ENCODE results near the gene KLHL10.

The KLHL10 gene

DNA sequence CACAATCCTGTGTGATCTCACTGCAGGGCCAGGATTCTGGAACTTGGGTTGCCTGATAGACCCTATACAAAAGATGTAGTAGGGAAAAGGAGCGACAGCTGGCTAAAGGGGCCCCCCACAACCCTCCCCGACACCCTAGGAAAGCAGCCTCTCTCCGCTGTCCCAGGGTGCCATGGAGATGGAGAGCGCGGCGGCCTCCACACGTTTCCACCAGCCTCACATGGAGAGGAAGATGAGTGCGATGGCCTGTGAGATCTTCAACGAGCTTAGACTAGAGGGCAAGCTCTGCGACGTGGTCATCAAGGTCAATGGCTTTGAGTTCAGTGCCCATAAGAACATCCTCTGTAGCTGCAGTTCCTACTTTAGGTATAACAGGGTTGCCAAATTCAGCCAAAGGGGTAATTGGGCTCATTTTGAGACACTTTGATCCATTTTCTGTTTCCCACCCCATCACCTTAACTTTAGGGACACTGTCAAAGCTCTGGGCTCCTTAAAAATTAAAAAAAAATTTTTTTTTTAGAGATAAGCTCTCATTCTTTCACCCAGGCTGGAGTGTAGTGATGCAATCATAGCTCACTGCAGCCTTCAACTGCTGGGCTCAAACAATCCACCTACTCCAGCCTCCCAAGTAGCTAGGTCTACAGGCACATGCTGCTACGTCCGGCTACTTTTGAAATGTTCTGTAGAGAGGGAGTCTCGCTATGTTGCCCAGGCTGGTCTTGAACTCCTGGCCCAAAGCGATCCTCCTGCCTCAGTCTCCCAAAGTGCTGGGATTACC lies at the start of gene KLHL10:
Gene KLHL10 (plus strand): TSS at position 65 of the 778 bp plus-strand sequence. CDS start 108 bp downstream, at position 173.
- no peak for DNase-seq (ENCODE audit: low spot score)

DNA sequence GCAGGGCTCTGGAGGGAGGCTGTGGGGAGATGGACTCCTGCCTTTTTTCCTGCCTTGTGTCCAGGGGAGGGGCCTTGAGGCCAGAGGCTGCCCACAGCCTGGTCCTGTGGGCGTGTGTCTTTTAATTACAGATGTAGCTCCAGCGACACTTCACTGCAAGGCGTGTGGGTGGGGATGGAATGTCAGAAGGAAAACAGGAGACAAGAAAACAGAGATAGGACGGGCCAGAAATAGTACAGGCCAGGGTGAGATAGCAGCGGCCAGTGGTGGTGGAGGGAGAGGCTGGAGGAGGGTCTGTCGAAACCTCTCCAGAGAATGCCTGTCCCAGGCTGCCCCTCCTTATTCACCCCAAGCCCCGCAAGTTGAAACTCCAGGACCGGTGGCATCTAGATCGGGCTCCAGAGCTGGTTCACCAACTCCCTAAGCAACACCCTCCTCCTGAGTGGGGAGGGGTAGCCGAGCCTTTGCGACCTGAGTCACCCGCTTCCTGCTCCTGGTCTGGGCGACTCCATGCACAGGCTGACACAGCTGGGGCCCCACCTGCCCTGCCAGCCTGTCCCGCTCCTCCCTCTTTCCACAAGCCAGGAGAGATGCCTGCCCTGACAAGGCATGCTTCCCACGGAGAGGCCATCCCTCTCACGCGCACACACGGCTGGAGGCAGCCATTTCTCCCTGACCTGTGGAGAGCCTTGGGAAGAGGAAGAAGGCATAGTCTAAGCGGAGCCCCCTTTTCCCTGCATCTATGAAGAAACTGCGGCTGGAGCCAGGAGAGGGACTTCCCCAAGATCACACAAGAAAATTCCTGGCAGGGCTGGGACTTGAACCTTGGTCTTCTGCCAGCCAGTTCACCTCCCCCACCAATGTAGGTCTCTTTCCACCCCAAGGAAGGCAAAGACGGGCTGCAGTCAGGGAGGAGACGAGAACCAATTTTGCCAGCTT lies 44.5 kb upstream of the KLHL10 start:
- DNase-seq (ENCODE audit: low spot score): no peak

DNA sequence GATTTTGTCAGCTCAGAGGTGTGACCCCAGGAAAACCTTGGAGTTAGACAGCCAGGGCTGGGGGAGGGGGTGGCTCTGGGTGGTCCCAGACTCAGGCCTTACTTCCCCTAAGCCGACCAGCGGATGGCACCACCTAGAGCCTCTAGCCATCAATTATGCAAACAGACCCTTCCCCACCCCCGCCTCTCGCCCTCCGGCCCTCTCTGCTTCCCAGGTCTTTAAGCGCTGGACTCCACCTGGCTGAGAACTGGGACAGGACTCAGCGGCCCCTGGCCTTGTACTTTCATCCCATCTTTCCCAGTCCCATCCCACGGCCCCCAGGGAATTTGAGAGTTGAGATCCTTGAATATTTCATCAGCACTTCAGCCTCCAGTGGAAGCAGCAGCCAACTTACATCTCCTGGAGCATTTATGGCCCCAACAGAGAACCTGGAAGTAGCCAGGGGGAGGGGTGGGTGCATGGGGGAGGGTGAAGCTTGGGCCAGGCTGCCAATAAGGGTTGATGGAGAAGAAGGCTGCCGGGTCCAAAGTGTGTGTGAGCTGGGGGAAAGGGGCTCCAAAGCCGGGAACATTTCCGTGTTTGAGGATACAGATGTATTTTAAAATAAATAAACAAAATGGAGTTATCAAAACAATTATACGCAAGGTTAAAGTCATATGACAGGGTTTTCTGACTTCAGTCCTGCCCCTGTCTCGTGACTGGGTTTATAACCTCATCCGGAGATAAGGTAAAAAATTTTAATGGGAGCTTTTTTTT lies 43.7 kb upstream of the KLHL10 start:
- no peak for DNase-seq (ENCODE audit: low spot score)

DNA sequence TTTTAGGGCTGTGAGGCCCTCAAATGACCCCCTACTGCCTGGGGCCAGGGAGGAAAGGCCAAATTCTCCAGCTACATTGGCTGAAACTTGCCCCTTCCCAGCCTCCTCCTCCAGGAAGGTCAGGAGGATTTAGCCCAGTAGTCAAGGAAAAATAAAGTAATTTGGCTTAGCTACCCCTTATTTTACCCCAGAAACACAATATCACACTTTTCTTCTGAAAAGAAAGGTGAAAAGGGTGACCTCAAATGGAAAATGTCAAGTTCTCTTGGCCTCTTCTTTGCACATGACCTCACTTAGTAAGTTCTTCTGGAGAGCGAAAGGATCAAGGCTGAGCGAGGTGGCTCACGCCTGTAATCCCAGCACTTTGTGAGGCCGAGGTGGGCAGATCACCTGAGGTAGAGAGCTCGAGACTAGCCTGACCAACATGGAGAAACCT lies 43.1 kb upstream of the KLHL10 start:
- DNase-seq (ENCODE audit: low spot score): no peak

DNA sequence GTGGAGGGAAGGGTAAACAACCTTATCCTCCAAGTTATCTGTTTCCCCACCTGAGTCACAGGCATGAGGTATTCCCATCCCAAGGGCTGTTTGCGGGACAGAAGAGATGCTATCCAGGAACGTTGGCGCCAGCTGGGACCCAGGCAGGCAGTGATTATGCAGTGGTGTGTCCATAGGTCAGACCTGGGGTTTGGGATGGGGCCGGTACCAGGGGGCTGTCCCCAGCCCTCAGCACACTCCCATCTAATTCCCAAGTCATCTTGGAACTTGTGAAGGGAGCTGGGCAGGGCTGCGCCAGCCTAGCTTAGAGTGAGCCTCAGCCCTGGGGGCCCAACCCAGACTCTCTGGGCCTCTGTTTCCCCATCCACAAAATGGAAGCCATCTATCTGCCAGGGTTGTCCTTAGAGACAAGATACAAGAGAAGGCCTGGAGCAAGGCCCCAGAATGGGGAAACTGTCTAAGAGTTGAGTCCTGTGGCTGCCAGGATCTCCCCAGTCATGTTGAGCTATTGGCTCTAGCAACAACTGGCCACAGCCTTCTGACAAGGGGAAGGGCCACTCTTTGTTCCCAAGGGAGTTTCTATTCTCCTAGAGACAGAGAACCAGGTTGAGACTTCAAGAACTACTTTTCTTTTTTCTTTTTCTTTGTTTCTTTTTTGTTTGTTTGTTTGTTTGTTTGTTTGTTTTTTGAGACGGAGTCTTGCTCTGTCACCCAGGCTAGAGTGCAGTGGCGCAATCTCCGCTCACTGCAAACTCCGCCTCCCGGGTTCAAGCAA lies 41.3 kb upstream of the KLHL10 start:
- no peak for DNase-seq (ENCODE audit: low spot score)

DNA sequence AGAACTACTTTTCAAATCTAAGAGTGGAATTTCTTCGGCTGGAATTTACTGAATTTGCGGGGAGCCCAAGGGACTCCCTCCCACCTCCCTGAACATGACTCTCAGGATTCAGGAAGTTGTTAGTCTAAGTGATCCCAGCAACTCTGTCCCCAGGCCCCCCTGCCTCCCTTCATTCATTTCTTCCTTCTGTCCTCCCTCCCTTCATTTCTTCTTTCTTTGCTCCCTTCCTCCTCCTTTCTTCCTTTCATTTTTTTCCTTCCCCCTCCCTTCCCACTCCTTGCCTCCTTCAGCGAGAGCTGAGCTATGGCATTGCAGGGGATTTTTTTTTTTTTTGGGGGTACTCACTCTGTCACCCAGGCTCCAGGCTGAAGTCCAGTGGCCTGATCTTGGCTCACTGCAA lies 40.2 kb upstream of the KLHL10 start:
- no peak for DNase-seq (ENCODE audit: low spot score)

DNA sequence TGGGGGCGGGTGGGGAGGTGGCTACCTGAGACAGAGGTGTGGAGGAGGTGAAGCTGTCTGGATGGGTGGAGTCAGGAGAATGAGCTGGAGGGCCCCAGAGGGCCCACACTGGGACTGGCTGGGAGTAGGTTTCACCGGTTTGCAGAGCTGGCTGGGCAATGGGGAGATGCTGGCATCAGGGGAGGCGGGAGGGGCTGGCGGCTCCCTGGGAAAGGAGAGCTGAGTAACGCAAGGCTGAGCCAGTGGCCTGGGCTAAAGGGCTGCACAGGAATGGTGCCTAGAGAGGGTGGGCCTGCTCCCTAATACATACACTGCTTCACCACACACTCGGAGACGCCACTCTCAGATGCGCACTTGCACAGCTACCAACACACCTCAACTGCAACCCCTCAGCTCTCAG lies 38.3 kb upstream of the KLHL10 start:
- no peak for DNase-seq (ENCODE audit: low spot score)

DNA sequence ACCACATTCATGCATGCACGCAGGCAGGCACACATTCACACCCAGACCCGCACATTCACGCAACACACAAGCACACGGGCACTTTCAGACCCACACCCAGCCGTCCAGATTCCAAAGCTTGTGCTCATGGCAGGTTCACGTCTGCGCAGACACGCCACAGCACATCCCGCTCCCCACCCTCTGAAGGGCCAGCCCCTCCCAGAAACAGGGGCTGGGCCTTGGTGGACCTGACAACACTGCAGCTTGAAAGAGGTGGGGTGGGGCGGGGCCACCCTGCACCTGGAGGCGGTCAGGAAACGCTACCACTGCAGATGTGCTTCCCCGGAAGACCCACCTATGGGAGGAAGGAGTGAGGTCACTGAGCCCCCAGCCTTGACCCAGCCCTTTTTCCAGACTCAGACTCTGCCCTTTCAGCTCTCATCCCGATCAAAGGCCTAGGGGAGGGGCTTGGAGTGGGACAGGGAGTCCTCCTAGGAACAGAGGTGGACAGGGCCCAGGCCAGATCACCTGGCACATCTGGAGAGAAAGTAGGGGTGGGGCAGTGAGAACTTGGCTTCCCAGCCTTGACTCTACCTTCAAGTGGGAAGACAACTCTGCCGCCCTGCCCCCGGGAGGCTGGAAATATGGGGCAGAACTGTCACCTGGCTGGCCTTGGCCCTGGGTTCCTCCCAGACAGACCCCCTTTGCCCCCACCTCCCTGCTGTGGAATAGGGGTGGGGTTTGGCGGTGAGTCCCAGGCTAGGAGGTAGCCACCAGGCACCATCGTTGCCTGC lies 36.8 kb upstream of the KLHL10 start:
- DNase-seq (ENCODE audit: low spot score): no peak

DNA sequence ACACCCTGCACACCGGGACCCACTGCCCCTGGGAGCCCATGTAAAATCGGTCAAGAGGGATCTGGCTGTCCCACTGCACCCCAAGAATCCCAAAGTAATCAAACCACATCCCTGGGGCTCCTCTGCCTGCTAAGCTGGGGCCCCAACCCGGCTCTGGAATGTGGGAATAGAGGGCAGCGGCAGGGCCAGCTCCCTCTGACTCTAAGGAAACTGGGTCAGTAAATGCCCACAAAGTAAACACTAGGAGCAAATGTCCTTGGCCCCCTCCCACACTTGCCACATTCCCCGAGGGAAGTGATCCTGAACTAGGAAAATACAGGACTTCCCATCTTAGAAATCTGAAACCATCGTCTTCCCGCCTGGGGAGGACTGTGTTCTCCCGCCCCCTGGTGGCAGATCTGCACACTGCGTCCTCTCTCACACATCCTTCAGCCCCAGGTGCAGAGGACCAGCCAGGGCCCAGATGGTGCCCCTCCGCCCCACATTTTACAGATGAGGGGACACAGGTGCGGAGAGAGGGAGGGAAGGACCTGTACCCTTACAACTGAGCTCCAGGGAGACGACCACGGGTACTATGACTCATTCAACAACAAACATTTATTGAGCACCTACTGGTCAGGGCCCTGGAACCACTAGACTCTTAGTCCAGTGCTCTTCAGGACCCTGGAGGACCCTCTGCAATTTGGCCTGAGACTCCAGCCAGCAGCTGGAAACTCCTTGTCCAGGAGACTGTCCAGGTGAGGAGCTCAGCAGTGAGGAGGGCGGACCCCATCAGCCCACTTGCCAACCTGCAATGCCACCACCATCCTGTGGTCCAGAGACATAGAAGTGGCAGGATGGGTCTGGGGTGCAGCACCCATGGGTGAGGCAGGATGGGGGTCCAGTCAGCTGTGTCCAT lies 36.0 kb upstream of the KLHL10 start:
- peak; percentile 67 for DNase-seq (ENCODE audit: low spot score)

DNA sequence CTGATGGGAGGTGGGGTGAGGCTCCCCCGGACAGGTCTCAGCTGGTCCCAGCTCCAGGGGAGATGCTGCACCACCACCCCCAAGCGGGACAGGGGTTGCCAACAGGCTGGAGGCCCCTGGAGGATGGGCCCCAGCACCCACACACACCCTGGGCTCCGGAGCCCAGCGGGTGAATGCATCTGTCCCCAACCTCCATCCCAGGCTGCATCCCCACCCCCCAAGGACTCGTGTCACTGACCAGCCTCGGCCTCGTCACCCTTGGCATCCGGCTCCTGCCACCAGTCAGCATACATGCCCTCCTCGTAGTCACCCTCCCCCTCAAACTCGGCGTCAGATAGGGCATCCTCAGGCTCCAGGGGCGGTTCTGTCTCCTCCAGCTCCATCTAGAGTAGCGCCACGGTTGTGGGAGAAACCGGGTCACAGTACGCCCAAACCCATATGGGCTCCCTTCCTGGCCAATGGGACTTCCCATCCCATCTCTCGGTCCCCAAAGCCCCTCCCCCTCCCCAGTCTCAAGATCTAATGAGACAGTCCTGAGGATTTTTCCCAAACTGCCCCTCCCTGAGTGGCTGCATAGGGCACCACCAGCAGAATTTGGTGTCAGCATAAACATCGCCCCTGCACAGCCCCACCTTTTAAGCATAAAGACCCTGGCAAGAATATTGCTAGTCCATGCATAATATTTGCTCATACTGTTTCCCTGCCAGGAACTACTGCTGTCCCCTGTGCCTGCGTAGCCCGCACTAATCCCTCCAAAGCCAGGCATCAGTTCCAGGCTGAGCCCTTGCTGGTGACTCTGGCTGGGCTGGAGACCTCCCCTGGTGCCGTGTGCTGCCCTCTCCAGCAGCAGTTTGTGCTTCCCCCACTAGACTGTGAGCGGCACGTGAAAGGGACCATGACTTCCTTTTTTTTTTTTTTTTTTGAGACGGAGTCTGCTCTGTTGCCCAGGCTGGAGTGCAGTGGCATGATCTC lies 34.3 kb upstream of the KLHL10 start:
- no peak for DNase-seq (ENCODE audit: low spot score)

DNA sequence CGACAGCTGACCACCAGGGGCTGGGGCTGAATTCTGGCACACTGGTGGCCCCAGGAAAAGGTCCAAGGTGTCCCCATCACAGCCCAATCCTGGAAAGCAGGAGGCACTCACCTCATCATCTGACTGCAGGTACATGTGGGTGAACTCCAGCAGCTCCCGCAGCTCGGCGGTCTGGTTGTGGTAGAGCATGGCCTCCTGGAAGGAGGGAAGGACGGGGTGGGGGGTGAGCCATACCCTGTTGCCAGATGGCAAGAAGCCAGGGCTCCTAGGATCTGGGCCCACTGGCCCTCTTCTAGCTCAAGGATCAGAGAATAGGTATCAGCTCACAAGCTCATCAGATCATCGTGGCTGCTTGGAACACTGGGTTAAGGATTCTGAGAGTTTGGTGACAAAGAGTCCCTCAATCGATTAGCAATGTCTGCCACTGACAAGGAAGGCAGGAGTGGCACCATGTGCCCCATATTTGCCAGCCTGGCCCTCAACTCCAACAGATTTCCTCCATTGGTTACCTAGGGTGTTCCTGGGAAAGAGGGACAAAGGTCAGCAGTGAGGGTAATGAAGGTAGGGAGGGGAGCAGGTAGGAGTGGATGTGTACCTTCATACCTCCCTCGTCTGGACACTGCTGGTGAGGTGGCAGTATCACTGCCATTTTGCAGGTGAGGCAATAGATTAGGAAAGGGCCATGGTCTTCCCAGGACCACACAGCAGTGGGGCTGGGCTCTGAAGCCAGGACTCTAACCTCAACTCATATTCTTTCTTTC lies 30.8 kb upstream of the KLHL10 start:
- no peak for DNase-seq (ENCODE audit: low spot score)

DNA sequence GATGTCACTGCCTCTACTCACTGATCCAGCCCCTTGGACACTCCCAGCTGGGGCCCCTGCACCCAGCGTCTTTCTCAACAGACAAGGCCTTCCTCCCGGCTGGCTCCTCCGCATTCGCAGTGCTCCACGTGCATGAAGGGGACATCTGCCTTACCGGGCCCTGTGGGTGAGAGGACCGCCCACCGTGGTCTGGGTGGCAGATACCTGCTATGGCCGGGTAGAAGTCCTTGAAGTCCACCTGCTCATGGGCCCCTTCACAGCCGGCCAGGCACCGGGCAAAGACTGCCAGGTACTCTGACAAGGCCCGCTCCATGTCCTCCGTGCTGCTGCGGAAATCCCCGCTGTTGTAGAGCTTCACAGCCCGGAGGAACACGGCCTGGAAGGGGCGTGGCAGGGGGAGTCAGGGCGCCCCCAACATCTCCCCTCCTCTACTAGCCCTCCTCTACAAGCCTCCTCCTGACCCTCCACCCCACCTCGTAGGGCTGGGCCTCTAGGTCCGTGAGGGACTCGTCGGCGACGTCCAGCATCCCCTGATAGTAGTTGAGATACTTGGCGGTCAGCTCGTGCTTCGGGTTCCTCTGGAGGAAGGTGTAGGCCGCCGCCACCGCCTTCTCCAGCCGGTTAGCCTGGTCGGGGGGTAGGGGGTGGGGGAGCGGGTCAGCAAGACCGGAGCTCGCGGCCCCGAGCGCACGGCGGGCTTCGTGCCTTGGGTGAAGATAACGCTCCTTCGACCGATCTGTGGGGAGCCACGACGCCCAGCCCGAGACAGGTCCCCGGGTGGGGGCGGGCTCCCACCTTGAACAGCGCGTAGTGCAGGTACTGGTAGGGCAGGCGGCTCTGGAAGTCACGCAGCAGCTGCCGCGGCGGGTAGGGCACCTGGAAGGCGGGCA lies 26.7 kb upstream of the KLHL10 start:
- DNase-seq (ENCODE audit: low spot score): no peak

DNA sequence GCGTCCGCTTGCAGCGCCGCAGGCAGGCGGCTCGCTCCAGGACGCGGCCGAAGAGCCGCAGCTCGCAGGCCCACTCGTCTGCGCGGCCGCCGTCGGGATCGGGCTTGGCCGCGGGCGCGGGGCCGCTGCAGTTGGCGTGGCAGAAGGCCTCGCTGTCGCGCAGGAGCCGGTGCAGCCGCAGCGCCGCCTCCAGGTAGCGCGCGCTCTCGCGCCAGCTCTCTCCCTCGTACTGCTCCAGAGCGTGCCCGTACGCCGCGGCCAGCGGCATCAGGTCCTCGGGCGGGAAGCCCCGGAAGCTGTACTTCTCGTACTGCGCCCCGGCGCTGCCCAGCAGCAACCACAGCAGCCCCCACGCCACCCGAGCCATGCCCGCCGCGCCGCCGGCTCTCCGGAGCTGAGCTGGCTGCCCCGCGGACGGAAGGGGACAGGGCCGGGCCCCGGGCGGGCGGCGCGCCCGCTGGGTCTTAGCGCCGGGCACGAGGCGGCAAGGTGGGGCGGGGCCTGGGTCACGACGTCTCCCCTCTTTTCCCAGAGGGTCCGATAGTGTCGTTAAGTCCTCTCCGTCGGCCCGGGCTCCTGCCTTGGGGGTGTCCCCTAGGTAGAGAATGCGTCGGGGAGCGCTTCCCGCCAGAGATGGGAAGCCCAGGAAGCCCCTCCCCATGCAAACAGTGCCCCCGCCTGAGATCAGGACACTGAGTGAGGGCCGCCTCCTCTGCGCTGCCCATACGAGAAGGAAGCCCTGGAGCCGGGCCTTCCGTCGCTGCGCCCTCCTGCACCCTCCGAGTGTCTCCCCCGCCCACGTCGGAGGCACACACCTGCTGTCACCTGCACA lies 25.9 kb upstream of the KLHL10 start, which contains the start of gene P3H4:
Gene P3H4 (minus strand): TSS at position 401 of the 832 bp plus-strand sequence. CDS start 34 bp downstream, at position 367.
- no peak for DNase-seq (ENCODE audit: low spot score)

DNA sequence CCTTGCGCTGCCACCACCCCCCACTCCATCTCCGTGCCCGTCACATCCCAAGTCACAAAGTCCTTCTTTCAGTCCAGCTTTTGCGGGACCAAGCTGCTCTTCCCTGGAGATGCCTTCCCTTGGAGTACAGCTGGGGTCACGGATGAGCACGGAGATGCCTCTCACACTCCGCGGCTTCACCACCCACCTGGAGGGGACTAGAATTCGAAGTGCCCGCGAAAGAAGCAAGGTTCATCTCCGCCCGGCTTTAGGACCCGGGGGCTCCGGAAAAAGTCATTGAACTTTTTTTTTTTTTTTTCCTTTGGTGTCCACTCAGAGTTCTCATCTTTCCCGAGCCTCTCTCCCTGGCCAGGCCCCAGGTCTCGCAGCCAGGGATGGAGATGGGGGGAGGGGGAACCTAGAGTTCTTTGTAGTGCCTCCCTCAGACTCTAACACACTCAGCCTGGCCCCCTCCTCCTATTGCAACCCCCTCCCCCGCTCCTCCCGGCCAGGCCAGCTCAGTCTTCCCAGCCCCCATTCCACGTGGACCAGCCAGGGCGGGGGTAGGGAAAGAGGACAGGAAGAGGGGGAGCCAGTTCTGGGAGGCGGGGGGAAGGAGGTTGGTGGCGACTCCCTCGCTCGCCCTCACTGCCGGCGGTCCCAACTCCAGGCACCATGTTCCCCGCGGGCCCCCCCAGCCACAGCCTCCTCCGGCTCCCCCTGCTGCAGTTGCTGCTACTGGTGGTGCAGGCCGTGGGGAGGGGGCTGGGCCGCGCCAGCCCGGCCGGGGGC lies 25.1 kb upstream of the KLHL10 start, which contains the start of gene FKBP10:
Gene FKBP10 (plus strand): TSS at position 624 of the 771 bp plus-strand sequence. CDS start 31 bp downstream, at position 655.
- DNase-seq (ENCODE audit: low spot score): no peak

All from hematopoietic multipotent progenitor cell treated with erythropoietin and hydrocortisone succinate and interleukin-3 and kit ligand, for 17 days (in vitro differentiated cells).